ELF-1 (cell line): ENCODE data around the gene USP28.

ENCODE experiments used
- DNase-seq: peaks from one replicate; pipeline ENCODE4 v3.0.0-alpha.2; 2016; ENCODE audit warnings: low read depth, low spot score

USP28 gene

GRCh38 chr11:113876798-113877669 is 1.7 kb upstream of the USP28 start:
- DNase-seq = no peak

- no peak for DNase-seq
These were observed 864 bp upstream of the USP28 start for GRCh38 chr11:113876074-113876797.

- peak; percentile 47 for DNase-seq
These were observed 665 bp downstream of the USP28 start for GRCh38 chr11:113874581-113875233.

- peak; percentile 46 for DNase-seq
These were observed 1.3 kb downstream of the USP28 start for GRCh38 chr11:113874096-113874495.

GRCh38 chr11:113873236-113873626 is 2.1 kb downstream of the USP28 start:
- peak; percentile 52 for DNase-seq

- no peak for DNase-seq
These were observed 4.0 kb downstream of the USP28 start for GRCh38 chr11:113871336-113871735.

- DNase-seq = no peak
These were observed 7.4 kb downstream of the USP28 start for GRCh38 chr11:113867843-113868503.

GRCh38 chr11:113865873-113866272 is 9.5 kb downstream of the USP28 start:
- no peak for DNase-seq

- DNase-seq = no peak
These were observed 11.0 kb downstream of the USP28 start for GRCh38 chr11:113864410-113864809.

GRCh38 chr11:113862435-113862834 is 12.9 kb downstream of the USP28 start:
- no peak for DNase-seq

GRCh38 chr11:113859665-113860064 is 15.7 kb downstream of the USP28 start:
- peak; percentile 68 for DNase-seq

- DNase-seq = no peak
These were observed 18.2 kb downstream of the USP28 start for GRCh38 chr11:113856966-113857759.

- no peak for DNase-seq
These were observed 19.6 kb downstream of the USP28 start for GRCh38 chr11:113855803-113856202.

- DNase-seq = no peak
These were observed 25.2 kb downstream of the USP28 start for GRCh38 chr11:113850188-113850587.

- DNase-seq = peak; percentile 77
These were observed 25.7 kb downstream of the USP28 start for GRCh38 chr11:113849713-113850112.

- no peak for DNase-seq
These were observed 27.8 kb downstream of the USP28 start for GRCh38 chr11:113847580-113847979.

GRCh38 chr11:113847111-113847510 is 28.3 kb downstream of the USP28 start:
- DNase-seq = no peak

- no peak for DNase-seq
These were observed 33.7 kb downstream of the USP28 start for GRCh38 chr11:113841691-113842090.

- no peak for DNase-seq
These were observed 34.3 kb downstream of the USP28 start for GRCh38 chr11:113840932-113841664.

- DNase-seq = no peak
These were observed 35.5 kb downstream of the USP28 start for GRCh38 chr11:113839842-113840241.
